Endothelial cell of umbilical vein (primary cell): Measurements from ENCODE around the gene TIPRL. TPM values are rescaled to one million over a fixed set of nuclear protein-coding genes. Genes with fewer than 3 reads are reported as not detected.

Experiments
- BruUV-seq: library from RNA; stranded (reverse); fragments of 400-500 nt; replicated peaks from 2 replicates; lab custom pipeline; 2021; lab: Mats Ljungman, UMichigan
- CTCF ChIA-PET: fragments of 300-600, 350-600 bp; sonication (Branson Sonifier 250); formaldehyde crosslinking; loops from one replicate; lab custom pipeline; 2021; ENCODE audit warnings: antibody characterized with exemption, inconsistent platforms; lab: Charles Lee
- POLR2A ChIA-PET: fragments of 300-600, 350-600 bp; sonication (Branson Sonifier 250); formaldehyde crosslinking; loops from one replicate; lab custom pipeline; 2021; ENCODE audit warnings: antibody characterized with exemption, inconsistent platforms; lab: Charles Lee
- DNase-seq: peaks from one replicate; pipeline ENCODE4 v3.0.0-alpha.2; 2011; ENCODE audit warnings: low read depth, low spot score
- FAIRE-seq: peaks from 2 replicates; lab custom pipeline; 2011; peaks lifted over from hg19 to GRCh38; lab: Jason Lieb, UNC
- H2AFZ ChIP-seq: 2 replicates; pipeline ENCODE4 v1.6.0; 2012; ENCODE audit warnings: low read depth, low read length, control low read depth, inconsistent platforms
- H3K27ac ChIP-seq: 2 replicates; pipeline ENCODE4 v1.5.1; 2011; ENCODE audit warnings: low read depth, mild to moderate bottlenecking, control low read depth, low read length, moderate library complexity; ENCODE audit not compliant: insufficient read depth
- H3K27me3 ChIP-seq, 2 experiments: 2 replicates each; pipeline versions ENCODE4 v1.6.0 to v1.6.1; 2011; ENCODE audit warnings: low read length in 2 of 2, mixed read lengths in 1 of 2; ENCODE audit not compliant: control insufficient read depth in 2 of 2, insufficient read depth in 2 of 2
- H3K36me3 ChIP-seq, 2 experiments: 2 replicates in 1 of 2; 3 replicates in 1 of 2; pipeline ENCODE4 v1.5.1; 2011; ENCODE audit warnings: low read length in 2 of 2, mild to moderate bottlenecking in 1 of 2, moderate library complexity in 1 of 2; ENCODE audit not compliant: control insufficient read depth in 2 of 2, insufficient read depth in 2 of 2; ENCODE audit errors: extremely low read depth in 1 of 2
- H3K4me1 ChIP-seq: 3 replicates; pipeline ENCODE4 v1.5.1; 2011; ENCODE audit warnings: mild to moderate bottlenecking, low read length; ENCODE audit not compliant: control insufficient read depth, insufficient read depth; ENCODE audit errors: extremely low read depth
- H3K4me2 ChIP-seq: 2 replicates; pipeline ENCODE4 v1.6.1; 2011; ENCODE audit warnings: low read length, control low read depth, mixed read lengths; ENCODE audit not compliant: insufficient read depth
- H3K4me3 ChIP-seq, 3 experiments: fragments of 200-600 bp in 1 of 3; sonication (generic), shearing (Covaris generic) in 1 of 3; replicated peaks in 1 of 3; 2 replicates each; pipeline ENCODE4 v1.5.1; 2011 to 2016; ENCODE audit warnings: control low read depth in 3 of 3, low read length in 3 of 3, mild to moderate bottlenecking in 2 of 3, inconsistent platforms in 1 of 3, low read depth in 1 of 3, moderate library complexity in 1 of 3; ENCODE audit not compliant: insufficient read depth in 1 of 3
- H3K79me2 ChIP-seq: 2 replicates; pipeline ENCODE4 v1.6.0; 2012; ENCODE audit warnings: low read length, inconsistent platforms; ENCODE audit not compliant: control insufficient read depth, insufficient read depth
- H3K9ac ChIP-seq: replicated peaks from 2 replicates; pipeline ENCODE3; 2011; ENCODE audit warnings: low read length, control low read depth; ENCODE audit not compliant: insufficient read depth; ENCODE audit errors: extremely low read depth
- H3K9me1 ChIP-seq: replicated peaks from 3 replicates; pipeline ENCODE4 v1.6.0; 2011; ENCODE audit warnings: mild to moderate bottlenecking, low read length; ENCODE audit not compliant: control insufficient read depth, insufficient read depth; ENCODE audit errors: extremely low read depth
- H3K9me3 ChIP-seq: replicated peaks from 2 replicates; pipeline ENCODE4 v1.5.1; 2012; ENCODE audit warnings: low read length, inconsistent platforms; ENCODE audit not compliant: control insufficient read depth, insufficient read depth
- H4K20me1 ChIP-seq: replicated peaks from 2 replicates; pipeline ENCODE3; 2011; ENCODE audit warnings: mild to moderate bottlenecking, low read length; ENCODE audit not compliant: control insufficient read depth, insufficient read depth; ENCODE audit errors: extremely low read depth
- CTCF ChIP-seq, 2 donors: IDR thresholded peaks; 1 replicate in 1 of 2; 2 replicates in 1 of 2; pipeline ENCODE4 v1.5.1; 2011; ENCODE audit warnings: low read length in 2 of 2, mild to moderate bottlenecking in 2 of 2, moderate library complexity in 2 of 2, control low read depth in 1 of 2, inconsistent platforms in 1 of 2, low read depth in 1 of 2; ENCODE audit not compliant: insufficient read depth in 1 of 2; ENCODE audit errors: extremely low read depth in 1 of 2
- EZH2 ChIP-seq: IDR thresholded peaks from 2 replicates; pipeline ENCODE4 v1.6.1; 2012; ENCODE audit warnings: borderline replicate concordance, low read depth, mild to moderate bottlenecking, moderate library complexity, low read length, inconsistent platforms; ENCODE audit not compliant: severe bottlenecking
- FOS ChIP-seq: IDR thresholded peaks from 2 replicates; pipeline ENCODE4 v1.6.1; 2011; ENCODE audit warnings: mild to moderate bottlenecking, low read length, moderate library complexity, borderline replicate concordance; ENCODE audit not compliant: insufficient read depth
- GATA2 ChIP-seq: IDR thresholded peaks from 2 replicates; pipeline ENCODE4 v1.7.0; 2011; ENCODE audit warnings: low read depth, mild to moderate bottlenecking, moderate library complexity, mixed read lengths, low read length; ENCODE audit not compliant: insufficient read length, insufficient read depth
- JUN ChIP-seq: IDR thresholded peaks from 2 replicates; pipeline ENCODE4 v1.6.1; 2011; ENCODE audit warnings: borderline replicate concordance, low read depth; ENCODE audit not compliant: insufficient read length, insufficient read depth
- MAX ChIP-seq: IDR thresholded peaks from 2 replicates; pipeline ENCODE4 v1.6.1; 2011; ENCODE audit not compliant: insufficient read depth, insufficient read length
- MYC ChIP-seq: IDR thresholded peaks from one replicate; pipeline ENCODE4 v1.6.1; 2011; ENCODE audit warnings: mild to moderate bottlenecking, low read depth, low read length
- POLR2A ChIP-seq: IDR thresholded peaks from 2 replicates; pipeline ENCODE4 v1.6.1; 2012; ENCODE audit warnings: low read depth, mild to moderate bottlenecking, control low read depth, low read length
- POLR2AphosphoS5 ChIP-seq: IDR thresholded peaks from 2 replicates; pipeline ENCODE4 v1.6.1; 2012; ENCODE audit warnings: low read depth, mild to moderate bottlenecking, control low read depth, low read length, moderate library complexity; ENCODE audit not compliant: insufficient read depth
- dilution Hi-C: fragments of 300-500 bp; cut with MboI; formaldehyde crosslinking; loops from one replicate; pipeline ENCODE4 v1.15.0; 2019; ENCODE audit warnings: low sequenced_read_pairs; ENCODE audit not compliant: extremely low pct_ligation_motif_present
- intact Hi-C: fragments of 100-400 bp; cut with micrococcal nuclease; formaldehyde crosslinking; loops from one replicate; pipeline ENCODE4 v1.10.0; 2022
- polyA plus RNA-seq, 4 experiments: library from polyadenylated mRNA; depleted of rRNA in 3 of 4; stranded (reverse) in 3 of 4; unstranded in 1 of 4; fragments of >200 nt; gene quantifications; 2 replicates each; pipeline versions ENCODE4 v1.2.1 to v1.2.3, GENCODE V29; 2011 to 2012; ENCODE audit warnings: missing spikeins in 1 of 4
- total RNA-seq: library from RNA; stranded (reverse); gene quantifications from 2 replicates; pipeline ENCODE4 v1.2.3, GENCODE V29; 2021

Gene TIPRL
- total and polyA plus RNA-seq, 2 donors (not counting 3 experiments of a cell fraction or from before 2014, with no cell fraction given) = 14.0 to 45.8 TPM

- dilution Hi-C loops = no loop called here
- Histone ChIP-seq H3K27ac (no peak overlapping the region), H3K4me3 (no peak overlapping the region), H4K20me1 (no peaks in the 10 kb centered on the region), H3K4me1 (peaks cover 13% of the 10 kb centered on the region), H3K79me2 (peaks cover 20% of the 10 kb centered on the region), H3K9ac (no peak overlapping the region), H2AFZ (no peak overlapping the region), H3K27me3 (peaks cover 6 to 7% of the 10 kb centered on the region in 2 experiments), H3K9me1 (no peaks in the 10 kb centered on the region), H3K36me3 (no peaks in the 10 kb centered on the region), H3K4me2 (no peak overlapping the region), H3K9me3 (no peaks in the 10 kb centered on the region)
- no TSS peak for BruUV-seq
- POLR2A ChIA-PET = no interaction called here
- FAIRE-seq = no peak
- DNase-seq = no peak
- CTCF ChIA-PET = interaction anchor here (1.5 to 2.3 kb wide), 2 partner anchors 12 to 120 kb away, joined by 3 to 6 read pairs; no protein-coding TSS in a partner anchor
- no peak for TF ChIP-seq FOS
- no peak for TF ChIP-seq GATA2
- no peak for TF ChIP-seq MAX
- no peak for TF ChIP-seq JUN
- TF ChIP-seq CTCF (IDR thresholded peaks at IDR 0.05; ENCODE audit: extremely low read depth in 1 of 2, insufficient read depth in 1 of 2, low read depth in 1 of 2, low read length in 2 of 2) = no peak
- no peak for TF ChIP-seq POLR2AphosphoS5
- TF ChIP-seq POLR2A = no peak
- TF ChIP-seq EZH2 = no peak
- TF ChIP-seq MYC = no peak
- intact Hi-C loops = loop anchor here (10.0 kb wide), 1 partner anchor 892 kb away; no protein-coding TSS in a partner anchor
Measured at GRCh38 chr1:168223261-168223660, 44.5 kb downstream of the TIPRL start.
